Neutrophil (primary cell): ENCODE results near the gene PTPRO.

Experiments used
- H3K27ac ChIP-seq: fragments of 200-600 bp; sonication (generic); 2 replicates; pipeline ENCODE4 v1.5.1; 2016; ENCODE audit warnings: mild to moderate bottlenecking, moderate library complexity
- H3K27me3 ChIP-seq: fragments of 200-600 bp; sonication (generic); 2 replicates; pipeline ENCODE4 v1.6.0; 2016; ENCODE audit warnings: mild to moderate bottlenecking
- H3K36me3 ChIP-seq: fragments of 200-600 bp; sonication (generic); 2 replicates; pipeline ENCODE4 v1.5.1; 2017
- H3K4me1 ChIP-seq, 2 experiments: fragments of 200-600 bp in 1 of 2; sonication (generic) in 1 of 2; 1 replicate in 1 of 2; 2 replicates in 1 of 2; pipeline versions ENCODE4 v1.5.1 to v1.6.1; 2013 to 2016; ENCODE audit warnings: low read depth in 1 of 2, low read length in 1 of 2, mild to moderate bottlenecking in 1 of 2, moderate library complexity in 1 of 2; ENCODE audit not compliant: control insufficient read depth in 1 of 2, insufficient read depth in 1 of 2
- H3K4me3 ChIP-seq, 2 experiments: fragments of 200-600 bp in 1 of 2; sonication (generic) in 1 of 2; 1 replicate in 1 of 2; 2 replicates in 1 of 2; pipeline ENCODE4 v1.5.1; 2013 to 2016; ENCODE audit warnings: low read depth in 1 of 2, low read length in 1 of 2, mild to moderate bottlenecking in 1 of 2, moderate library complexity in 1 of 2
- H3K9me3 ChIP-seq: fragments of 200-600 bp; sonication (generic); 2 replicates; pipeline ENCODE4 v1.5.1; 2016
- TF ChIP-seq, protein P1 (sequence below): fragments of 200-600 bp; sonication (generic); IDR thresholded peaks from 2 replicates; pipeline ENCODE4 v1.5.1; 2016; ENCODE audit warnings: antibody characterized with exemption

The PTPRO gene

DNA sequence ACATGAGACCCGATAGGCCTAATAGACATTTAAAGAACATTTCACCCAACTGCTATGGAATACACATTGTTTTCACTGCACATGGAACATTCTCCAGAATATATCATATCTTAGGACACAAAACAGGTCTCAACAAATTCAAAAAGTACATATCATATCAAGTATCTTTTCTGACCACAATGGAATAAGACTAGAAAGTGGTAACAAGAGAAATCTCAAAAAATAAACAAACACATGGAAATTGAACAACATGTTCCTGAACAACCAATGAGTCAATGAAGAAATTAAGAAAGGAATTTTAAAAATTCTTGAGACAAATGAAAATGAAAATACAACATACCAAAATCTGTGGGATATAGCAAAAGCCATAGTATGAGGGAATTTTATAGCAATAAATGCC, 208.1 kb downstream of the PTPRO start:
- no peak overlapping the region for H3K4me3 ChIP-seq
- no peaks in the 10 kb centered on the region for H3K27me3 ChIP-seq
- no peaks in the 10 kb centered on the region for H3K4me1 ChIP-seq
- H3K27ac ChIP-seq, result no peak overlapping the region
- no peaks in the 10 kb centered on the region for H3K9me3 ChIP-seq
- TF ChIP-seq, protein P1, sequence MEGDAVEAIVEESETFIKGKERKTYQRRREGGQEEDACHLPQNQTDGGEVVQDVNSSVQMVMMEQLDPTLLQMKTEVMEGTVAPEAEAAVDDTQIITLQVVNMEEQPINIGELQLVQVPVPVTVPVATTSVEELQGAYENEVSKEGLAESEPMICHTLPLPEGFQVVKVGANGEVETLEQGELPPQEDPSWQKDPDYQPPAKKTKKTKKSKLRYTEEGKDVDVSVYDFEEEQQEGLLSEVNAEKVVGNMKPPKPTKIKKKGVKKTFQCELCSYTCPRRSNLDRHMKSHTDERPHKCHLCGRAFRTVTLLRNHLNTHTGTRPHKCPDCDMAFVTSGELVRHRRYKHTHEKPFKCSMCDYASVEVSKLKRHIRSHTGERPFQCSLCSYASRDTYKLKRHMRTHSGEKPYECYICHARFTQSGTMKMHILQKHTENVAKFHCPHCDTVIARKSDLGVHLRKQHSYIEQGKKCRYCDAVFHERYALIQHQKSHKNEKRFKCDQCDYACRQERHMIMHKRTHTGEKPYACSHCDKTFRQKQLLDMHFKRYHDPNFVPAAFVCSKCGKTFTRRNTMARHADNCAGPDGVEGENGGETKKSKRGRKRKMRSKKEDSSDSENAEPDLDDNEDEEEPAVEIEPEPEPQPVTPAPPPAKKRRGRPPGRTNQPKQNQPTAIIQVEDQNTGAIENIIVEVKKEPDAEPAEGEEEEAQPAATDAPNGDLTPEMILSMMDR, result no peak
- no peaks in the 10 kb centered on the region for H3K36me3 ChIP-seq

DNA sequence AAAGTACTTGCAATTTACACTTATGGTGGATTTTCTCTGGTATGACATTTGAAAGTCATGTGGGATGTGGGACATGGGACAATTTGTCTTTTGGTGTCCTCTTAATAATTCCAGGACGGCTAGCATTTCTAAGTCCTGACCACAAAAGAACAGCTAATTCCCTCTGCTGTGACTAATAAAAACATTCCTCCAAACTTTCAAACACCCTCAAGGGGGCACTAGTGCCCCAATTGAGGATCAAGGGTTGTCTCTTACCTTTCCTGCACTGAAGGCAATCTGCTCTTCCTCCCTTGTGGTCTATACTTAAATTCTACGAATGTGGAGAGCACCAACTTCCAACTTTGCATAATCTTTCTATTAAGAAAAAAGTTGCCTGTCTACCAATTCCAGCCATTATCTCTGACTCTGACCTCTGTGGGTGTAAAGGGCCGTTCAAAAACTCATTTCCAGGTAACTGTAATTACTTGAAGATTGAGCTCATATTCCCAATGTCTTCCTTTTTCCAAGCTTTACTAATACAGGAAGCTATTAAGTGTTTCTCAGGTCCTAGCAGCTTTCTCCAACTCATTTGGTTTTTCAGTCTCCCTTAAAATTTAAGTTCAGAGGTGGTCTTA, 210.2 kb downstream of the PTPRO start:
- H3K9me3 ChIP-seq, result no peaks in the 10 kb centered on the region
- H3K36me3 ChIP-seq, result no peaks in the 10 kb centered on the region
- H3K4me1 ChIP-seq, result no peaks in the 10 kb centered on the region
- TF ChIP-seq, protein P1, result no peak
- no peaks in the 10 kb centered on the region for H3K27me3 ChIP-seq
- H3K27ac ChIP-seq, result no peak overlapping the region
- H3K4me3 ChIP-seq, result no peak overlapping the region

- Histone ChIP-seq H3K27ac (no peak overlapping the region), H3K4me1 (no peaks in the 10 kb centered on the region), H3K36me3 (no peaks in the 10 kb centered on the region), H3K4me3 (no peak overlapping the region), H3K27me3 (no peaks in the 10 kb centered on the region), H3K9me3 (no peaks in the 10 kb centered on the region)
- TF ChIP-seq, protein P1, result no peak
These were observed 212.0 kb downstream of the PTPRO start for GRCh38 chr12:15534322-15534721.

DNA sequence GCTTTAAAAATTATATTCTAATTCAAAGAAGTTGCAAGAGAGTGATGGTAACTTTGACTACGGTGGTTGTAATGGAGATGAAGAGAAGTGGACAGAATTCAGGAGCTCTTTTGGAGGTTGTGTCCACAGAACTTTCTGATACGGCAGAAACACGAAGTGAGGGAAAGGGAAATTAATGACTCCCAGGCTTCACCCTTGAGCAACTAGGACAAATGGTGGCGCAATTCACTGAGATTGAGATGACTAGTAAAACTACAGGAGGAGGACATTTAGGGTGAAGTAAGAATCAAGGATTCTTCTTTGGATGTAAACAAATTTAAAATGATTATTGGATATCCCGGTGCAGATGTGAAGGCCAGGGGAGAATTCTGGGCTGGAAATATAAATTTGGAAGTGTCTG, 212.6 kb downstream of the PTPRO start:
- Histone ChIP-seq H3K4me3 (no peak overlapping the region), H3K4me1 (no peaks in the 10 kb centered on the region)
- TF ChIP-seq, protein P1, result no peak

GRCh38 chr12:15535352-15535781, 213.1 kb downstream of the PTPRO start:
- Histone ChIP-seq H3K27me3 (no peaks in the 10 kb centered on the region), H3K27ac (no peak overlapping the region), H3K4me1 (no peaks in the 10 kb centered on the region), H3K4me3 (no peak overlapping the region), H3K36me3 (no peaks in the 10 kb centered on the region), H3K9me3 (no peaks in the 10 kb centered on the region)
- TF ChIP-seq, protein P1, result no peak

More for the DNA sequence above, 212.6 kb downstream of the PTPRO start:
- Histone ChIP-seq H3K27me3 (no peaks in the 10 kb centered on the region), H3K9me3 (no peaks in the 10 kb centered on the region), H3K27ac (no peak overlapping the region), H3K36me3 (no peaks in the 10 kb centered on the region)
